ENCODE results near the gene MPST.
A peak's percentile ranks its signal among the peaks of the same experiment; 100 is the strongest.

MPST gene

GRCh38 chr22:37044634-37045625, 25.4 kb downstream of the MPST start:
- H3K4me1 ChIP-seq (ENCODE audit: control insufficient read depth, insufficient read depth, low read length), result peaks cover 36% of the 10 kb centered on the region
- H3K36me3 ChIP-seq (ENCODE audit: control insufficient read depth, insufficient read depth, low read length), result no peaks in the 10 kb centered on the region
- H3K4me3 ChIP-seq (ENCODE audit: low read length), result no peak overlapping the region
- no peak overlapping the region for H3K9ac ChIP-seq (ENCODE audit: low read length)
- no peaks in the 10 kb centered on the region for H3K27me3 ChIP-seq (ENCODE audit: control insufficient read depth, insufficient read depth, low read length)
- no peaks in the 10 kb centered on the region for H3K9me3 ChIP-seq (ENCODE audit: control insufficient read depth, low read length)

- no peak overlapping the region for H3K4me3 ChIP-seq (ENCODE audit: low read length)
- H3K36me3 ChIP-seq (ENCODE audit: control insufficient read depth, insufficient read depth, low read length), result no peaks in the 10 kb centered on the region
- no peak overlapping the region for H3K9ac ChIP-seq (ENCODE audit: low read length)
- no peaks in the 10 kb centered on the region for H3K27me3 ChIP-seq (ENCODE audit: control insufficient read depth, insufficient read depth, low read length)
- peaks cover 28% of the 10 kb centered on the region for H3K4me1 ChIP-seq (ENCODE audit: control insufficient read depth, insufficient read depth, low read length)
- H3K9me3 ChIP-seq (ENCODE audit: control insufficient read depth, low read length), result no peaks in the 10 kb centered on the region
Observed at GRCh38 chr22:37045958-37046357, 26.4 kb downstream of the MPST start.

GRCh38 chr22:37046589-37046988, 27.0 kb downstream of the MPST start:
- no peaks in the 10 kb centered on the region for H3K27me3 ChIP-seq (ENCODE audit: control insufficient read depth, insufficient read depth, low read length)
- no peak overlapping the region for H3K4me3 ChIP-seq (ENCODE audit: low read length)
- H3K9me3 ChIP-seq (ENCODE audit: control insufficient read depth, low read length), result no peaks in the 10 kb centered on the region
- H3K9ac ChIP-seq (ENCODE audit: low read length), result no peak overlapping the region
- peaks cover 27% of the 10 kb centered on the region for H3K4me1 ChIP-seq (ENCODE audit: control insufficient read depth, insufficient read depth, low read length)
- H3K36me3 ChIP-seq (ENCODE audit: control insufficient read depth, insufficient read depth, low read length), result no peaks in the 10 kb centered on the region

- H3K4me1 ChIP-seq (ENCODE audit: control insufficient read depth, insufficient read depth, low read length), result peaks cover 31% of the 10 kb centered on the region
- H3K27me3 ChIP-seq (ENCODE audit: control insufficient read depth, insufficient read depth, low read length), result no peaks in the 10 kb centered on the region
- no peak overlapping the region for H3K4me3 ChIP-seq (ENCODE audit: low read length)
- H3K9me3 ChIP-seq (ENCODE audit: control insufficient read depth, low read length), result no peaks in the 10 kb centered on the region
- H3K36me3 ChIP-seq (ENCODE audit: control insufficient read depth, insufficient read depth, low read length), result no peaks in the 10 kb centered on the region
- H3K9ac ChIP-seq (ENCODE audit: low read length), result no peak overlapping the region
Observed at GRCh38 chr22:37047006-37047405, 27.5 kb downstream of the MPST start.

GRCh38 chr22:37048133-37048532, 28.6 kb downstream of the MPST start:
- Histone ChIP-seq H3K36me3 (ENCODE audit: control insufficient read depth, insufficient read depth, low read length) (no peaks in the 10 kb centered on the region), H3K4me3 (ENCODE audit: low read length) (no peak overlapping the region), H3K4me1 (ENCODE audit: control insufficient read depth, insufficient read depth, low read length) (peaks cover 32% of the 10 kb centered on the region), H3K27me3 (ENCODE audit: control insufficient read depth, insufficient read depth, low read length) (no peaks in the 10 kb centered on the region), H3K9ac (ENCODE audit: low read length) (no peak overlapping the region), H3K9me3 (ENCODE audit: control insufficient read depth, low read length) (no peaks in the 10 kb centered on the region)

- H3K9me3 ChIP-seq (ENCODE audit: control insufficient read depth, low read length), result no peaks in the 10 kb centered on the region
- H3K4me3 ChIP-seq (ENCODE audit: low read length), result no peak overlapping the region
- H3K4me1 ChIP-seq (ENCODE audit: control insufficient read depth, insufficient read depth, low read length), result peaks cover 32% of the 10 kb centered on the region
- no peak overlapping the region for H3K9ac ChIP-seq (ENCODE audit: low read length)
- no peaks in the 10 kb centered on the region for H3K27me3 ChIP-seq (ENCODE audit: control insufficient read depth, insufficient read depth, low read length)
- no peaks in the 10 kb centered on the region for H3K36me3 ChIP-seq (ENCODE audit: control insufficient read depth, insufficient read depth, low read length)
Observed at GRCh38 chr22:37049224-37049623, 29.7 kb downstream of the MPST start.

GRCh38 chr22:37050913-37051312, 31.4 kb downstream of the MPST start:
- H3K36me3 ChIP-seq (ENCODE audit: control insufficient read depth, insufficient read depth, low read length), result no peaks in the 10 kb centered on the region
- H3K4me1 ChIP-seq (ENCODE audit: control insufficient read depth, insufficient read depth, low read length), result peaks cover 24% of the 10 kb centered on the region
- H3K9me3 ChIP-seq (ENCODE audit: control insufficient read depth, low read length), result no peaks in the 10 kb centered on the region
- H3K27me3 ChIP-seq (ENCODE audit: control insufficient read depth, insufficient read depth, low read length), result no peaks in the 10 kb centered on the region
- H3K4me3 ChIP-seq (ENCODE audit: low read length), result no peak overlapping the region
- no peak overlapping the region for H3K9ac ChIP-seq (ENCODE audit: low read length)

GRCh38 chr22:37051391-37052385, 32.1 kb downstream of the MPST start, which contains the start of gene KCTD17:
TSS of gene KCTD17 (plus strand) at chr22:37051742. CDS start at chr22:37051761, 19 bp downstream.
- peaks cover 24% of the 10 kb centered on the region for H3K4me1 ChIP-seq (ENCODE audit: control insufficient read depth, insufficient read depth, low read length)
- no peaks in the 10 kb centered on the region for H3K36me3 ChIP-seq (ENCODE audit: control insufficient read depth, insufficient read depth, low read length)
- H3K9ac ChIP-seq (ENCODE audit: low read length), result peak within 1 kb of the TSS; percentile 37
- H3K9me3 ChIP-seq (ENCODE audit: control insufficient read depth, low read length), result no peaks in the 10 kb centered on the region
- no peak within 1 kb of the TSS for H3K4me3 ChIP-seq (ENCODE audit: low read length)
- no peaks in the 10 kb centered on the region for H3K27me3 ChIP-seq (ENCODE audit: control insufficient read depth, insufficient read depth, low read length)

GRCh38 chr22:37052386-37053309, 33.1 kb downstream of the MPST start:
- Histone ChIP-seq H3K4me3 (ENCODE audit: low read length) (no peak overlapping the region), H3K4me1 (ENCODE audit: control insufficient read depth, insufficient read depth, low read length) (peaks cover 24% of the 10 kb centered on the region), H3K36me3 (ENCODE audit: control insufficient read depth, insufficient read depth, low read length) (no peaks in the 10 kb centered on the region), H3K9me3 (ENCODE audit: control insufficient read depth, low read length) (no peaks in the 10 kb centered on the region), H3K9ac (ENCODE audit: low read length) (peak overlapping the region; percentile 37), H3K27me3 (ENCODE audit: control insufficient read depth, insufficient read depth, low read length) (no peaks in the 10 kb centered on the region)

GRCh38 chr22:37053310-37054055, 33.9 kb downstream of the MPST start:
- Histone ChIP-seq H3K27me3 (ENCODE audit: control insufficient read depth, insufficient read depth, low read length) (no peaks in the 10 kb centered on the region), H3K36me3 (ENCODE audit: control insufficient read depth, insufficient read depth, low read length) (no peaks in the 10 kb centered on the region), H3K4me3 (ENCODE audit: low read length) (no peak overlapping the region), H3K4me1 (ENCODE audit: control insufficient read depth, insufficient read depth, low read length) (peaks cover 24% of the 10 kb centered on the region), H3K9ac (ENCODE audit: low read length) (no peak overlapping the region), H3K9me3 (ENCODE audit: control insufficient read depth, low read length) (no peaks in the 10 kb centered on the region)

- no peak overlapping the region for H3K9ac ChIP-seq (ENCODE audit: low read length)
- H3K4me3 ChIP-seq (ENCODE audit: low read length), result no peak overlapping the region
- H3K27me3 ChIP-seq (ENCODE audit: control insufficient read depth, insufficient read depth, low read length), result no peaks in the 10 kb centered on the region
- no peaks in the 10 kb centered on the region for H3K9me3 ChIP-seq (ENCODE audit: control insufficient read depth, low read length)
- peaks cover 24% of the 10 kb centered on the region for H3K4me1 ChIP-seq (ENCODE audit: control insufficient read depth, insufficient read depth, low read length)
- no peaks in the 10 kb centered on the region for H3K36me3 ChIP-seq (ENCODE audit: control insufficient read depth, insufficient read depth, low read length)
Observed at GRCh38 chr22:37054056-37054395, 34.5 kb downstream of the MPST start.
